CD4-positive, CD25-positive, alpha-beta regulatory T cell (primary cell): ENCODE measurements around the gene CCDC92B. TPM values are rescaled to one million over a fixed set of nuclear protein-coding genes. Genes with fewer than 3 reads are reported as not detected.

Experiments
- ATAC-seq, 2 donors: fragments of 150-1000 bp; cut with Tn5 transposase; one replicate each; pipeline ENCODE4 v1.10.0; 2021; ENCODE audit warnings: low read depth in 2 of 2, moderate number of reproducible peaks in 2 of 2, moderate library complexity in 1 of 2
- DNase-seq, 3 donors: peaks; one replicate each; pipeline versions ENCODE4 v3.0.0 to v3.0.0-alpha.2; 2012 to 2022; ENCODE audit warnings: mixed read lengths in 1 of 3
- H3K27ac ChIP-seq: one replicate; pipeline ENCODE4 v1.7.0; 2013; ENCODE audit warnings: mild to moderate bottlenecking, low read length; ENCODE audit not compliant: insufficient read depth, poor library complexity, severe bottlenecking
- H3K27me3 ChIP-seq: one replicate; pipeline ENCODE4 v1.7.0; 2013; ENCODE audit warnings: low read length; ENCODE audit not compliant: control insufficient read depth, insufficient read depth
- H3K36me3 ChIP-seq: one replicate; pipeline ENCODE4 v1.7.0; 2013; ENCODE audit warnings: mild to moderate bottlenecking, low read length, moderate library complexity; ENCODE audit not compliant: control insufficient read depth, insufficient read depth
- H3K4me1 ChIP-seq: 2 replicates; pipeline ENCODE4 v1.7.0; 2013; ENCODE audit warnings: mild to moderate bottlenecking, low read length; ENCODE audit not compliant: insufficient read depth, control insufficient read depth, poor library complexity, severe bottlenecking
- H3K4me3 ChIP-seq: one replicate; pipeline ENCODE4 v1.7.0; 2013; ENCODE audit warnings: low read depth, mild to moderate bottlenecking, low read length, moderate library complexity
- H3K9me3 ChIP-seq, 2 experiments: 1 replicate in 1 of 2; 2 replicates in 1 of 2; pipeline ENCODE4 v1.7.0; 2013; ENCODE audit warnings: low read length in 2 of 2, mild to moderate bottlenecking in 1 of 2, moderate library complexity in 1 of 2; ENCODE audit not compliant: control insufficient read depth in 2 of 2
- H3K27ac Mint-ChIP-seq, 3 donors: one replicate each; pipeline ENCODE4 v1.8.0; 2020 to 2022; ENCODE audit warnings: mild to moderate bottlenecking in 3 of 3, mixed read lengths in 3 of 3, moderate library complexity in 2 of 3
- H3K27me3 Mint-ChIP-seq: one replicate; pipeline ENCODE4 v1.8.0; 2022; ENCODE audit warnings: mild to moderate bottlenecking, mixed read lengths
- H3K36me3 Mint-ChIP-seq: one replicate; pipeline ENCODE4 v1.8.0; 2020; ENCODE audit warnings: mixed read lengths
- H3K4me1 Mint-ChIP-seq, 4 donors: one replicate each; pipeline ENCODE4 v1.8.0; 2020 to 2022; ENCODE audit warnings: mixed read lengths in 4 of 4, mild to moderate bottlenecking in 1 of 4
- H3K4me3 Mint-ChIP-seq, 4 donors: one replicate each; pipeline ENCODE4 v1.8.0; 2020 to 2022; ENCODE audit warnings: mild to moderate bottlenecking in 4 of 4, mixed read lengths in 4 of 4, moderate library complexity in 3 of 4
- H3K9me3 Mint-ChIP-seq, 7 donors: one replicate each; pipeline ENCODE4 v1.8.0; 2020 to 2022; ENCODE audit warnings: mixed read lengths in 7 of 7, mild to moderate bottlenecking in 3 of 7, moderate library complexity in 2 of 7
- polyA plus RNA-seq, 4 donors: library from polyadenylated mRNA; unstranded; fragments of 300-500 nt; fragmentation: Illumina TruSeq; gene quantifications; one replicate each; pipeline ENCODE4 v1.2.3, GENCODE V29; 2021
- total RNA-seq: library from RNA; stranded (reverse); gene quantifications from one replicate; pipeline ENCODE4 v1.2.3, GENCODE V29; 2022

CCDC92B gene
- total and polyA plus RNA-seq, 5 donors from 2014 or later = 0.12 TPM; not detected in 4

GRCh38 chr17:2692781-2693135 lies 56.7 kb downstream of the CCDC92B start:
- peaks cover 0 to 1% (median 0%) of the 10 kb centered on the region in 7 donors for H3K9me3 Mint-ChIP-seq
- H3K27ac Mint-ChIP-seq = no peak overlapping the region
- peaks cover 7% of the 10 kb centered on the region for H3K36me3 ChIP-seq

GRCh38 chr17:2691965-2692780 lies 57.3 kb downstream of the CCDC92B start:
- no peaks in the 10 kb centered on the region for H3K27me3 ChIP-seq
- Mint-ChIP-seq H3K4me1 (peaks cover 0 to 3% (median 0%) of the 10 kb centered on the region in 4 donors), H3K36me3 (no peaks in the 10 kb centered on the region), H3K27ac (no peak overlapping the region), H3K9me3 (peaks cover 0 to 1% (median 0%) of the 10 kb centered on the region in 7 donors), H3K27me3 (no peaks in the 10 kb centered on the region), H3K4me3 (no peak overlapping the region)
- no peak overlapping the region for H3K27ac ChIP-seq
- H3K4me3 ChIP-seq = no peak overlapping the region
- H3K9me3 ChIP-seq = no peaks in the 10 kb centered on the region
- H3K4me1 ChIP-seq = no peaks in the 10 kb centered on the region
- peaks cover 7% of the 10 kb centered on the region for H3K36me3 ChIP-seq
- no peak for DNase-seq
- ATAC-seq = no peak

More at GRCh38 chr17:2692781-2693135, 56.7 kb downstream of the CCDC92B start:
- ATAC-seq = no peak
- Mint-ChIP-seq H3K4me1 (peaks cover 0 to 3% (median 0%) of the 10 kb centered on the region in 4 donors), H3K27me3 (no peaks in the 10 kb centered on the region), H3K36me3 (no peaks in the 10 kb centered on the region), H3K4me3 (no peak overlapping the region)
- no peaks in the 10 kb centered on the region for H3K9me3 ChIP-seq
- no peak for DNase-seq
- no peak overlapping the region for H3K4me3 ChIP-seq
- no peak overlapping the region for H3K27ac ChIP-seq
- no peaks in the 10 kb centered on the region for H3K4me1 ChIP-seq
- H3K27me3 ChIP-seq = no peaks in the 10 kb centered on the region

- Histone ChIP-seq H3K27me3 (no peaks in the 10 kb centered on the region), H3K9me3 (no peaks in the 10 kb centered on the region), H3K27ac (no peak overlapping the region), H3K4me3 (no peak overlapping the region), H3K36me3 (peaks cover 7% of the 10 kb centered on the region), H3K4me1 (no peaks in the 10 kb centered on the region)
- Mint-ChIP-seq H3K9me3 (peaks cover 0 to 1% (median 0%) of the 10 kb centered on the region in 7 donors), H3K4me1 (peaks cover 0 to 3% (median 0%) of the 10 kb centered on the region in 4 donors), H3K27me3 (no peaks in the 10 kb centered on the region), H3K27ac (no peak overlapping the region), H3K36me3 (no peaks in the 10 kb centered on the region), H3K4me3 (no peak overlapping the region)
- DNase-seq = no peak
- ATAC-seq = no peak
These were observed 58.2 kb downstream of the CCDC92B start for GRCh38 chr17:2691069-2691871.

GRCh38 chr17:2690165-2691068 lies 59.0 kb downstream of the CCDC92B start:
- Mint-ChIP-seq H3K27me3 (no peaks in the 10 kb centered on the region), H3K4me1 (peaks cover 0 to 3% (median 0%) of the 10 kb centered on the region in 4 donors), H3K9me3 (peaks cover 0 to 1% (median 0%) of the 10 kb centered on the region in 7 donors), H3K36me3 (no peaks in the 10 kb centered on the region), H3K27ac (no peak overlapping the region), H3K4me3 (no peak overlapping the region)
- H3K27me3 ChIP-seq = no peaks in the 10 kb centered on the region
- no peak for DNase-seq
- H3K27ac ChIP-seq = no peak overlapping the region
- peaks cover 2% of the 10 kb centered on the region for H3K36me3 ChIP-seq
- no peak for ATAC-seq
- H3K9me3 ChIP-seq = no peaks in the 10 kb centered on the region
- no peaks in the 10 kb centered on the region for H3K4me1 ChIP-seq
- no peak overlapping the region for H3K4me3 ChIP-seq

GRCh38 chr17:2689411-2690164 lies 59.9 kb downstream of the CCDC92B start:
- DNase-seq (no peak), ATAC-seq (no peak)
- no peak overlapping the region for H3K4me3 ChIP-seq
- peaks cover 0 to 1% (median 0%) of the 10 kb centered on the region in 7 donors for H3K9me3 Mint-ChIP-seq
- no peaks in the 10 kb centered on the region for H3K27me3 ChIP-seq
- H3K27ac Mint-ChIP-seq = peak overlapping the region in 2 of 3 donors; percentile 46 to 66
- peaks cover 3% of the 10 kb centered on the region for H3K36me3 ChIP-seq
- no peaks in the 10 kb centered on the region for H3K36me3 Mint-ChIP-seq
- no peaks in the 10 kb centered on the region for H3K4me1 ChIP-seq
- H3K4me1 Mint-ChIP-seq = peaks cover 0 to 3% (median 0%) of the 10 kb centered on the region in 4 donors
- H3K9me3 ChIP-seq = no peaks in the 10 kb centered on the region
- H3K27me3 Mint-ChIP-seq = no peaks in the 10 kb centered on the region
- peak overlapping the region in 1 of 4 donors; percentile 2 for H3K4me3 Mint-ChIP-seq
- no peak overlapping the region for H3K27ac ChIP-seq

- DNase-seq (no peak), ATAC-seq (no peak)
- H3K4me3 Mint-ChIP-seq = peak overlapping the region in 2 of 4 donors; percentile 2 to 15
- Histone ChIP-seq H3K36me3 (peaks cover 12% of the 10 kb centered on the region), H3K9me3 (no peaks in the 10 kb centered on the region), H3K27ac (no peak overlapping the region), H3K4me3 (no peak overlapping the region), H3K4me1 (no peaks in the 10 kb centered on the region), H3K27me3 (no peaks in the 10 kb centered on the region)
- H3K27ac Mint-ChIP-seq = peak overlapping the region; percentile 46 to 90 (median 72)
- peaks cover 0 to 3% (median 0%) of the 10 kb centered on the region in 4 donors for H3K4me1 Mint-ChIP-seq
- H3K27me3 Mint-ChIP-seq = no peaks in the 10 kb centered on the region
- no peaks in the 10 kb centered on the region for H3K36me3 Mint-ChIP-seq
- H3K9me3 Mint-ChIP-seq = peaks cover 0 to 1% (median 0%) of the 10 kb centered on the region in 7 donors
These were observed 60.8 kb downstream of the CCDC92B start for GRCh38 chr17:2688351-2689342.
